Femur (tissue), 1 donor: ENCODE data around the gene CDC45.
"Not testable (repeated sequence)": the region's sequence is repeated elsewhere in the genome, so short reads cannot be mapped to it uniquely, and the experiment has no call there.

ENCODE experiments used
- DNase-seq: peaks from one replicate; pipeline ENCODE4 v3.0.0-alpha.2; 2017

CDC45 gene

GRCh38 chr22:19479355-19480172 lies at the start of gene CDC45:
Gene CDC45 (plus strand): TSS chr22:19479920. CDS start chr22:19479969, 49 bp downstream.
- DNase-seq = peak; percentile 99

- DNase-seq = peak; percentile 58
Measured at GRCh38 chr22:19429950-19430889, 49.5 kb upstream of the CDC45 start.

DNA sequence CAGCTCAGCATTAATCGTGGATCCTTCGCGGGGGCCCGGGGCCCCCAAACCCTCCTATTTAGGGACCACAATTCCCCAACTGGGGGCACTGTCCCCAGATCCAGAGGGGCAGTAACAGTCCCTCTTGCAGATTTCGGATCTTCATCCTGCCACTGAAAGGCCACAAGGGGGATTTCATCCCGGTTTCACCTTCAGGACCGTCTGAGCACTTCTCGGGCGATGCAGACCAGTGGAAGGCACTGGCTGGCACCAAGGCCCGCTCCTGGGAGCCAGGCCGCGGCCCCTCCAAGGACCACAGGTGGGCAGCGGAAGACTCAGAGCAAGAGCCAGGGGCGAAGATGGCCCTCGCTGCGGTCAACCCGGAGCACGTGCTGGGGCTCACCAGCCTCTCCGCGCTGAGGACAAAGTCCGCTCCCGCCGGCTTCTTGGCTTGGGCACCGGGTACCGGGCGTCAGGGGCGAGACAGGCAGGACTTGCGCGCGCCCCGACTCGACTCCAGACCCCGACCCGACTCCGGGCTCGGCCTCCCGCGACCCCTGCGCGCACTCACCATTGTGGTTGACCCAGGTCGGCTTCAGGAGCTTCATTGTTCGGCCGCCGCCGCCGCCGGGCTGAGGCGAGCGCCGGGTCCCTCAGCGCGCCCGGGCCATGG lies 48.7 kb upstream of the CDC45 start:
- DNase-seq = peak; percentile 46

DNA sequence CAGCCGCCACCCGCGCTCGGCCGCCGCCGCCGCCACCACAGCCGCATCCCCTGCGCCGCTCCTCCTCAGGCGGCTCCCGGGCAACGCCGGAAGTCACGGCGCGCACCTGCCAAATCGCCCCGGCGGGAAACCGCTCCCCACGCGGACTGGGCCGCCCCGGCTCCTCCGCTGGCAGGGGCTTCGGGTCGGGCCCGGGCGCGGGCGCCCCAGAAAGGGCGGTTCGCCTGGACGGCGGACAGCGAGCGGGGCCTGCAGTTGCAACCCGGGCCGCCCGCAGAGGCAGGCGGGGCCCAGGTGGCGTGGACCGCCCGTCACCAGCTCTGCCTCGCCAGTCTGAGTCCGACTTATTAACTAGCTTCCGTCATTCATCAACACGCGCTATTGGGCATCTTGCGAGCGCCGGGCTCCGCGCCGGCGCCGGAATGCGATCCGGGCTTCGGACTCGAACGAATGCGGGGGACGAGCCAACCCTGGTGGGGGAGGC lies 48.0 kb upstream of the CDC45 start, which contains the start of gene HIRA:
Gene HIRA (minus strand): TSS at position 85 of the 484 bp plus-strand sequence. CDS start 257 bp downstream, outside the sequence.
- DNase-seq = peak; percentile 87

GRCh38 chr22:19432133-19432851 lies 47.4 kb upstream of the CDC45 start, which contains the start of gene MRPL40:
Gene MRPL40 (plus strand): TSS chr22:19432545. CDS start chr22:19432555, 10 bp downstream.
- DNase-seq = peak; percentile 97

- no peak for DNase-seq
Measured at GRCh38 chr22:19434401-19434800, 45.3 kb upstream of the CDC45 start.

DNA sequence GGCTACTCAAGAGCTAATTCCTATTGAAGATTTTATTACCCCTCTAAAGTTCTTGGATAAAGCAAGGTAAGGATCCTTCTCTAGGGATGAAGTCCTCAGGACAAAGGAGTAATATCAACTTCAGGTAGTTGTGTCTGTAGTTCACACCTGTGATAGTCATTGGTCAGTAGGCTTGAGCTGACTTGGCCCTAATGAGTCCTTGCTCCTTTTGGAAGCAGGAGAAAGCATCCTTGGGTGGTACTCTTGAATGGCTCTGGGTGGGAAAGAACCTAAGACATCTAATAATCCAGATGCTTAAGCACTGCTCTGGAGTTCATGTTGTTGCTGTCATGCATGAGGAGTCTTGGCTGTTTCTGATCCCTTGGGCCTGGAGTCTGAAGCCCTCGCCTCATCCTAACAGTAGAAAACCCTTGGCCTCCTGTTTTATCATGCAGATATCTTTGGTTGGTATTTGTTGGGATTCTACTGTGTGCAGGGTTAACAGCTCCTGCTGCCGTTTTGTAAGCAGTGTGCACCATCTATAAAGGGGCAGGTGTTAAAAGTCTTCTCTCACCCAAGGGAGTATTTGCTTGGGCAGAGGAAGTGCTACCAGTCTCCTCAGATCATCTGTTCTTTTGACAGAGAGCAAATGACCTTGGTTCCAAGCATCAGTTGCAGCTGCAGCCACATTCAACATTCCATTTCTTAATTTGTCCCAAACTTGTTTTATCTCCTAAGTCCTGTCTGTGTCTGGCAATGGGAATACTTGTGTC lies 44.7 kb upstream of the CDC45 start:
- DNase-seq = no peak

DNA sequence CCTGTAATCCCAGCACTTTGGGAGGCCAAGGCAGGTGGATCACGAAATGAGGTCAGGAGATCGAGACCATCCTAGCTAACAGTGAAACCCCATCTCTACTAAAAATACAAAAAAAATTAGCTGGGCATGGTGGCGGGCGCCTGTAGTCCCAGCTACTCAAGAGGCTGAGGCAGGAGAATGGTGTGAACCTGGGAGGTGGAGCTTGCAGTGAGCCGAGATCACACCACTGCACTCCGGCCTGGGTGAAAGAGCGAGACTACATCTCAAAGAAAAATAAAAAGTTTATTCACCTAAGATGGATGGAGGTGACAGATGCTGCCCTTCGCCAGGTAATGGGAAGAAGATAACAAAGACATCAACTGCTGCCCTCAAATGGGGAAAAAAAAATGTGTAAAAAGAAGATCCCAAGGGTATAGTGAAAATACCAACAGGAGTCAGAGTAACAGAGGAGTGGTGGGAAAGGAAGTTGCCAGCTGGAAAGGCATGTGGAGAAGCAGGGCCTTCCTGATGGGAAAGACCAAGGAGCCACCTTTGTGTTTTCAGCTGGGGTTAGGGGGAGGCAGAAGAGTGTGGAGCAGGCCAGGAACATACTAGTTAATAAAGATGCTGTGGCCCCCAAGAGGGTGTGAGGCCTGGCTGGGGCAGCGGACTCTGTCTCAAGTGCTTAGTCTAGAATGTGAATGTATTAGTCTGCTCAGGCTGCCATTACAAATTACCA lies 43.1 kb upstream of the CDC45 start:
- not testable (repeated sequence) for DNase-seq

- no peak for DNase-seq
Measured at GRCh38 chr22:19438298-19438697, 41.4 kb upstream of the CDC45 start.

- DNase-seq = no peak
Measured at GRCh38 chr22:19440411-19441195, 39.1 kb upstream of the CDC45 start.

DNA sequence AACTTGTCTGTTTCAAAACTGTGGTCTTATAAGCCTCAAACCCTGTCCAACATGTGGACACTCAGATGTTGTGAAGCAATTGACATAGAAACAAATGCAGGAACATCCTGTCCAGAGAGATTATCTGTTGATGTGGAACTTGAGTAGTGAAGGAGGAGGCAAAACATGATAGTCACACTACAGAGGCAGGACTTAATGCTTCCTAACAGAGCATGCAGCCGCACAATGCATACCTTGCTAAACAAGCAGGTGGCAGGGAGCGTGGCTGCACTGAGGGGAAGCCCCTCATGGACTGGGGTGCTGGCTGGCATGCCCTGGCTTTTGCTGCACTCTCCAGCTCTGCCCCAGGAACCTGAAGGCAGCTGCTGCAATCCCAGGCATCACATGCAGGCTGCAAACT lies 37.6 kb upstream of the CDC45 start:
- no peak for DNase-seq

- DNase-seq = no peak
Measured at GRCh38 chr22:19443544-19444211, 36.0 kb upstream of the CDC45 start.

DNA sequence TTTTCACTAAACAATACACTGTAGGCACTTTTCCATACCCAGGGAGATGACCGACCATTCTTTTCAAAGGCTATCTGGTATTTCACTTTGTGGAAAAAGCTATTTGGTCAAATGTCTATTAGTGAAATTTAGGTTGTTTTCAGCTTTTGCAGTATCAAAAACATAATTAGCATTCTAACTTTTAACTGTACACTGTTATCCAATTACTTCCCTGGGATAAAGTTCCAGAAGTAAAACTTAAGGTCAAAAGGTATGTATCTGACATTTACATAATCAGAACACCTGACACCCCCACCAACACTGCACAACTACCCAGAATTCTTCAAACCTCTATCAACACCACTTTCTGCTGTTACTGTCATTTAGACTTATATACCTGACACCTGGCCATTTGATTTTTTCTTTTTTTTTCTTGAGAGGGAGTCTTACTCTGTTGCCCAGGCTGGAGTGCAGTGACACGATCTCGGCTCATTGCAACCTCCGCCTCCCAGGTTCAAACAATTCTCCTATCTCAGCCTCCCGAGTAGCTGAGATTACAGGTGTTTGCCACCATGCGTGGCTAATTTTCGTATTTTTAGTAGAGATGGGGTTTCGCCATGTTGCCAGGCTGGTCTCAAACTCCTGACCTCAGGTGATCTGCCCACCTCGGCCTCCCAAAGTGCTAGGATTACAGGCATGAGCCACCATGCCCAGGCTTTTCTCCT lies 34.3 kb upstream of the CDC45 start:
- not testable (repeated sequence) for DNase-seq

DNA sequence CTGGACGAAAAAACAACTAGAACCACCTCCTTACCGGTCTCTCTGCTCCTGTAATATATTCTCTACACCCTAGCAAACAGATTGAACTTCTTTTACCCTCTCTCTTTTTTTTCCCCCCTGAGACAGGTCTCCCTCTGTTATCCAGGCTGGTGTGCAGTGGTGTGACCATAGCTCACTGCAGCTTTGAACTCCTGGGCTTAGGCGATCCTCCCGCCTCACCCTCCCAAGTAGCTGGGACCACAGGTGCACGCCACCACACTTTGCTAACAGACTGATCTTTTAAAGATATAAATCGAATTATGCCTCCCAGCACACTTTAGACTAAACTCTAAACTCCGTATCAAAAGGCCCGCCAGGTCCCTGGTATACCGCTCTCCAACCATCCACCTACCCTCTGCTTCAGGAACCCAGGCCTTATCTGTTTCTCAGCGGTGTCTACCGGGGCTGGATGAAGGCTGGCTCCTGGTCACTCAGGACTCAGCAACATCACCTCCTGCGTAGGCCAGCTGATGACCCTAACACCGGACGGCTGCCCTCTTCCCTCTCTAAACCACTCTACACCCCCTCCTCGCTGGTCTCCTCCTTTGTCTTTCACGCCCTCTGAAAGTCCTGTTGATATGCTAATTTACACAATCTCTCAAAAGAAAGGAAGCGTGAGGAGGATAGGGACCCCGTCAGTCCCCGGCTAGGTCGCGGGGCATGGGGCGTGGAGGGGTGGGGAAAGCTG lies 33.0 kb upstream of the CDC45 start:
- DNase-seq = peak; percentile 32

GRCh38 chr22:19447330-19448075 lies 32.2 kb upstream of the CDC45 start, which contains the start of gene C22orf39:
Gene C22orf39 (minus strand): TSS chr22:19447711. CDS start chr22:19447688, 23 bp downstream.
- peak; percentile 96 for DNase-seq

DNA sequence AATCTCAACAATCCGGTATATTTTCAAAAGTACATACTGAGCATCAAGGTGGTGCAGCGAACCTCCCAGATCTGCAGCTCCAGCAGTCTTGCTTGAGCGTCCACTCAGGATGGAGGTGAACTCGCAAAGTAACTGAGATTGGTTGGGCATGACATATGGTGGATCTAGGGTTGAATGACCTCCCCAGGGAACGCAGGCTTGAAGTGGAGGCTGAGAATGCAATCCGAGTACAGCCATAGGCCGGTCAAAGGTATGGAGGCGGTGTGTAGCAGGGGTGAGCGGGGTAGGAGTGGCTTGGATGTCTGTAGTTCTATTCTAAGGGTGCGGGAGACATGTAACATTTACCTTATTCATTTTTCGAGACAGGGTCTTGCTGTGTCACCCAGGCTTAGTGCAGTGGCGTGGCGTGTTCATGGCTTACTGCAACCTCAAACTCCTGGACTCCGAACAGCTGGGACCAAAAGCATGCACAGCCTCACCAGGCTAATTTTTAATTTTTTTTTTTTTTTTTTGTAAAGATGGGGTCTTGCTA lies 31.6 kb upstream of the CDC45 start:
- DNase-seq = peak; percentile 72
